Stimulated activated CD4-positive, alpha-beta T cell treated with anti-CD3 and anti-CD28 coated beads, TNF-alpha, amount 100 ng/mL, for 24 hours (primary cell): Measurements from ENCODE around the gene PPFIBP1.

Experiments
- DNase-seq, 3 experiments: peaks; one replicate each; pipeline ENCODE4 v3.0.0-alpha.2; 2020; ENCODE audit warnings: low read depth in 3 of 3

The PPFIBP1 gene

GRCh38 chr12:27667540-27667939 lies 143.5 kb downstream of the PPFIBP1 start:
- DNase-seq = no peak

GRCh38 chr12:27672051-27672450 lies 148.0 kb downstream of the PPFIBP1 start:
- no peak for DNase-seq

- no peak for DNase-seq
Observed at GRCh38 chr12:27672643-27673042, 148.6 kb downstream of the PPFIBP1 start.

- DNase-seq = no peak
Observed at GRCh38 chr12:27673101-27673718, 149.2 kb downstream of the PPFIBP1 start.

- DNase-seq = no peak
Observed at GRCh38 chr12:27674989-27675388, 151.0 kb downstream of the PPFIBP1 start.

- DNase-seq = no peak
Observed at GRCh38 chr12:27680619-27681018, 156.6 kb downstream of the PPFIBP1 start.

- no peak for DNase-seq
Observed at GRCh38 chr12:27682534-27682933, 158.5 kb downstream of the PPFIBP1 start.

- DNase-seq = no peak
Observed at GRCh38 chr12:27685274-27685673, 161.3 kb downstream of the PPFIBP1 start.

GRCh38 chr12:27686147-27686546 lies 162.1 kb downstream of the PPFIBP1 start:
- DNase-seq = no peak

GRCh38 chr12:27688671-27689070 lies 164.7 kb downstream of the PPFIBP1 start:
- no peak for DNase-seq

- no peak for DNase-seq
Observed at GRCh38 chr12:27689558-27690180, 165.7 kb downstream of the PPFIBP1 start.

- DNase-seq = no peak
Observed at GRCh38 chr12:27693403-27693802, 169.4 kb downstream of the PPFIBP1 start.

GRCh38 chr12:27695556-27696292 lies 171.7 kb downstream of the PPFIBP1 start:
- no peak for DNase-seq

- DNase-seq = no peak
Observed at GRCh38 chr12:27696293-27696652, 172.3 kb downstream of the PPFIBP1 start, which contains the start of gene REP15. REP15 (plus strand) TSS chr12:27696447; CDS start chr12:27696563, 116 bp downstream.

GRCh38 chr12:27696864-27697564 lies 173.0 kb downstream of the PPFIBP1 start:
- DNase-seq = no peak

- peak; percentile 42 to 57 (median 55) for DNase-seq
Observed at GRCh38 chr12:27703720-27704452, 179.9 kb downstream of the PPFIBP1 start.

GRCh38 chr12:27705263-27705662 lies 181.3 kb downstream of the PPFIBP1 start:
- no peak for DNase-seq

- no peak for DNase-seq
Observed at GRCh38 chr12:27707216-27707615, 183.2 kb downstream of the PPFIBP1 start.

GRCh38 chr12:27709212-27709931 lies 185.4 kb downstream of the PPFIBP1 start:
- DNase-seq = no peak

GRCh38 chr12:27709932-27710591 lies 186.1 kb downstream of the PPFIBP1 start:
- no peak for DNase-seq
